Neural cell (in vitro differentiated cells): ENCODE data around the gene ABCG8.

Experiments used
- CTCF ChIP-seq: fragments of 450-650 bp; IDR thresholded peaks from 2 replicates; pipeline ENCODE4 v1.5.1; 2014; ENCODE audit warnings: antibody characterized with exemption, mild to moderate bottlenecking, moderate library complexity; ENCODE audit not compliant: poor library complexity, severe bottlenecking
- EP300 ChIP-seq: fragments of 450-650 bp; conservative IDR thresholded peaks from 2 replicates; pipeline ENCODE4 v1.6.1; 2014; ENCODE audit warnings: antibody characterized with exemption, mild to moderate bottlenecking, moderate library complexity; ENCODE audit not compliant: poor library complexity, severe bottlenecking
- EZH2 ChIP-seq: fragments of 200-600, 300-800 bp; shearing (Covaris generic), sonication (generic); IDR thresholded peaks from 2 replicates; pipeline ENCODE4 v1.6.1; 2014; ENCODE audit warnings: antibody characterized with exemption, low read length, borderline replicate concordance, mild to moderate bottlenecking; ENCODE audit not compliant: insufficient read depth, poor library complexity, severe bottlenecking
- MXI1 ChIP-seq: fragments of 450-650 bp; conservative IDR thresholded peaks from 2 replicates; pipeline ENCODE4 v1.6.1; 2014; ENCODE audit warnings: antibody characterized with exemption, mild to moderate bottlenecking; ENCODE audit not compliant: poor library complexity, severe bottlenecking
- REST ChIP-seq: IDR thresholded peaks from 2 replicates; pipeline ENCODE4 v1.6.1; 2012; ENCODE audit warnings: borderline replicate concordance
- TAF1 ChIP-seq: IDR thresholded peaks from 2 replicates; pipeline ENCODE4 v1.6.1; 2012; ENCODE audit warnings: low read depth

- TF ChIP-seq EZH2 (no peak), CTCF (no peak), TAF1 (no peak), EP300 (no peak), MXI1 (no peak), REST (no peak)
These were observed at the start of gene ABCG8, which contains the start of gene ABCG5 for GRCh38 chr2:43838560-43839267.
